IMR-90 (cell line): ENCODE results near the gene ST6GALNAC3.

ENCODE experiments used
- BHLHE40 ChIP-seq: fragments of 150-350 bp; IDR thresholded peaks from 2 replicates; pipeline ENCODE4 v1.6.1; 2016; ENCODE audit warnings: mild to moderate bottlenecking, low read depth, low read length
- CEBPB ChIP-seq: IDR thresholded peaks from 2 replicates; pipeline ENCODE4 v1.6.1; 2012; ENCODE audit warnings: low read depth, low read length, improper control_type of control experiment
- CTCF ChIP-seq: conservative IDR thresholded peaks from 2 replicates; pipeline ENCODE4 v1.5.1; 2012; ENCODE audit warnings: mild to moderate bottlenecking, low read depth, low read length, improper control_type of control experiment
- FOS ChIP-seq: fragments of 150-350 bp; IDR thresholded peaks from 2 replicates; pipeline ENCODE4 v1.6.1; 2016; ENCODE audit warnings: low read depth, low read length
- MAFK ChIP-seq: IDR thresholded peaks from 2 replicates; pipeline ENCODE4 v1.6.1; 2012; ENCODE audit warnings: low read depth, low read length, improper control_type of control experiment
- NFE2L2 ChIP-seq: fragments of 150-350 bp; IDR thresholded peaks from 2 replicates; pipeline ENCODE4 v1.6.1; 2016; ENCODE audit warnings: low read depth, mild to moderate bottlenecking, low read length
- POLR2A ChIP-seq: IDR thresholded peaks from 2 replicates; pipeline ENCODE4 v1.6.1; 2012; ENCODE audit warnings: mild to moderate bottlenecking, low read depth, low read length
- RAD21 ChIP-seq: IDR thresholded peaks from 2 replicates; pipeline ENCODE4 v1.6.1; 2012; ENCODE audit warnings: low read length, improper control_type of control experiment
- RFX5 ChIP-seq: IDR thresholded peaks from 2 replicates; pipeline ENCODE4 v1.8.0; 2012; ENCODE audit warnings: low read depth, mild to moderate bottlenecking, low read length, moderate library complexity
- SMC3 ChIP-seq: fragments of 150-350 bp; IDR thresholded peaks from 2 replicates; pipeline ENCODE4 v1.6.1; 2016; ENCODE audit warnings: low read depth, mild to moderate bottlenecking, antibody characterized with exemption, low read length, moderate library complexity
- USF2 ChIP-seq: fragments of 150-350 bp; IDR thresholded peaks from 2 replicates; pipeline ENCODE4 v1.6.1; 2017; ENCODE audit warnings: mild to moderate bottlenecking, antibody characterized with exemption, low read length, low read depth

GRCh38 chr1:76298399-76298798, 223.9 kb downstream of the ST6GALNAC3 start:
- TF ChIP-seq CTCF = no peak
- no peak for TF ChIP-seq POLR2A
- no peak for TF ChIP-seq USF2
- no peak for TF ChIP-seq RAD21
- TF ChIP-seq MAFK = no peak
- no peak for TF ChIP-seq BHLHE40
- no peak for TF ChIP-seq CEBPB
- no peak for TF ChIP-seq FOS
- TF ChIP-seq RFX5 = no peak
- no peak for TF ChIP-seq SMC3
- TF ChIP-seq NFE2L2 = no peak
